Breast epithelium (tissue), 3 donors: ENCODE measurements around the gene DNAH8.

Source experiments
- CTCF ChIP-seq, 3 donors: fragments of 450-650 bp; IDR thresholded peaks; one replicate each; pipeline ENCODE4 v1.5.1; 2016 to 2017; ENCODE audit warnings: antibody characterized with exemption in 3 of 3, mild to moderate bottlenecking in 3 of 3, moderate library complexity in 3 of 3
- POLR2A ChIP-seq: fragments of 450-650 bp; IDR thresholded peaks from one replicate; pipeline ENCODE4 v1.6.1; 2016; ENCODE audit warnings: antibody characterized with exemption, mild to moderate bottlenecking, moderate library complexity
- POLR2AphosphoS5 ChIP-seq, 3 donors: sonication (generic); formaldehyde crosslinking; IDR thresholded peaks; one replicate each; pipeline ENCODE4 v1.6.1; 2017; ENCODE audit warnings: antibody characterized with exemption in 3 of 3

GRCh38 chr6:38725414-38726183 is 10.5 kb downstream of the DNAH8 start:
- TF ChIP-seq CTCF (IDR thresholded peaks at IDR 0.05) (no peak), POLR2AphosphoS5 (IDR thresholded peaks at IDR 0.05) (no peak), POLR2A (no peak)
